ENCODE data around the gene DIPK1A.

DIPK1A gene

DNA sequence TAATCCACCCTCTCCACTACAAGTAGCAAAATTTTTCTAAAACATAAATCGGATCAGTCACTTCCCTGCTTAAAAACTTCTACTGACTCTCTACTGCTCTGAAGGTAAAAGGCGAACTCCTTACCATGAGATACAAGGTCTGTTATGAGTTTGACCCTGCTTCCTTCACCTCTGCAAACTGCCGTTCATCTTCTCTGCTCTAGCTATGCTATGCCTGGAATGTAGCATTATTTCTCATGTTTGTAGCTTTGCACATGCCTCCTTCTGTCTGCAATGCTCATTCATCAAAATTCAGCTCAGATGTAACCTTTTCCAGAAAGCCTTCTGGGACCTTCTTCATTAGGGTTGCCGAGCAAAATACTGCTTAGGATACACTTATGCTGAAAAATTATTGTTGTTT lies 98.7 kb downstream of the DIPK1A start:
- Histone ChIP-seq H2BK5ac (ENCODE audit: low read depth, low read length, poor library complexity) (no peak overlapping the region), H3K14ac (ENCODE audit: low read length) (no peak overlapping the region), H3K4me1 (ENCODE audit: control insufficient read depth in 1 of 2, insufficient read depth in 2 of 2, low read length in 2 of 2) (peaks cover 3 to 4% of the 10 kb centered on the region in 2 experiments), H3K79me1 (ENCODE audit: low read length) (no peaks in the 10 kb centered on the region), H4K12ac (ENCODE audit: low read depth, low read length) (no peak overlapping the region), H2AK5ac (ENCODE audit: low read length) (no peak overlapping the region), H2BK12ac (ENCODE audit: low read length) (no peak overlapping the region), H3K4ac (ENCODE audit: low read depth, low read length) (no peak overlapping the region), H3K27me3 (ENCODE audit: insufficient read depth, low read length) (no peaks in the 10 kb centered on the region), H2BK120ac (ENCODE audit: insufficient read depth, low read length, poor library complexity) (no peak overlapping the region), H4K8ac (ENCODE audit: low read depth, low read length) (no peak overlapping the region), H3K4me2 (ENCODE audit: low read length) (no peak overlapping the region), H3K23ac (ENCODE audit: low read length) (no peak overlapping the region), H3K79me2 (ENCODE audit: control insufficient read depth, insufficient read depth, low read length, poor library complexity) (no peaks in the 10 kb centered on the region), H3K9me3 (ENCODE audit: insufficient read depth, low read depth, low read length) (no peaks in the 10 kb centered on the region), H4K91ac (ENCODE audit: low read depth, low read length) (no peak overlapping the region), H3K27ac (ENCODE audit: low read depth, low read length) (no peak overlapping the region), H3K9ac (ENCODE audit: low read length) (no peak overlapping the region), H3K36me3 (ENCODE audit: control insufficient read depth in 1 of 2, insufficient read depth in 2 of 2, low read length in 2 of 2) (no peaks in the 10 kb centered on the region), H3K18ac (ENCODE audit: low read length) (no peak overlapping the region), H2AFZ (ENCODE audit: insufficient read depth, low read length, poor library complexity) (no peak overlapping the region), H3K4me3 (ENCODE audit: low read depth, low read length) (no peak overlapping the region)
- no CpG with 5 or more reads among the region's 4 CpGs for WGBS (ENCODE audit: extremely low coverage, insufficient coverage, insufficient read length)
- DNase-seq = peak in 1 of 2 donors; percentile 31

DNA sequence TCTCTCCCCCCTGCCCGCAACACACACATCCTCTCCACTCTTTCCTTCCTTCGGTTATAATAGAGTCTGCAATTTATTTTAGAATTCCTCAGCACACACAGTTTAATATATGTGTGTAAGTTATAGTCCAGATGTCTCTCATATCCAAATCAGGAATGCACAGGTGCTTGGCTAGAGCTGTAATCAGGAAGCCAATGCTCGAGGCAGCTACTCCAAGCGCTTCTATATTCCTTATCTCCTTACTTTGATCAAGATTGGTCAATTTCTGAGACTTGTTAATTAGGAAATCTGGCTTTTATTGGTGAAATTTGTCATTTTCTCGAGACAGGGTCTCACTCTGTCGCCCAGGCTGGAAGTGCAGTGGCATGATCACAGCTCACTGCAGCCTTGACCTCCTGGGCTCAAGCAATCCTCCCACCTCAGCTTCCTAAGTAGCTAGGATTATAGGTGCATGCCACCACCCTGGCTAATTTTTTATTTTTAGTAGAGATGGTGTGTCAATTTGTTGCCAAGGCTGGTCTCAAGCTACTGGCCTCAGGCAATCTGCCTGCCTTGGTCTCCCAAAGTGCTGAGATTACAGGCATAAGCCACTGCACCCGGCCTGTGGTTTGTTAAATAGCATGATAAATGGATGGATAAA lies 101.7 kb downstream of the DIPK1A start:
- Histone ChIP-seq H4K8ac (ENCODE audit: low read depth, low read length) (no peak overlapping the region), H3K79me2 (ENCODE audit: control insufficient read depth, insufficient read depth, low read length, poor library complexity) (no peaks in the 10 kb centered on the region), H2BK12ac (ENCODE audit: low read length) (no peak overlapping the region), H3K23ac (ENCODE audit: low read length) (no peak overlapping the region), H2AK5ac (ENCODE audit: low read length) (no peak overlapping the region), H3K27me3 (ENCODE audit: insufficient read depth, low read length) (no peaks in the 10 kb centered on the region), H3K79me1 (ENCODE audit: low read length) (no peaks in the 10 kb centered on the region), H4K91ac (ENCODE audit: low read depth, low read length) (no peak overlapping the region), H3K27ac (ENCODE audit: low read depth, low read length) (no peak overlapping the region), H3K18ac (ENCODE audit: low read length) (no peak overlapping the region), H3K9me3 (ENCODE audit: insufficient read depth, low read depth, low read length) (no peaks in the 10 kb centered on the region), H3K4me2 (ENCODE audit: low read length) (no peak overlapping the region), H3K14ac (ENCODE audit: low read length) (no peak overlapping the region), H2BK120ac (ENCODE audit: insufficient read depth, low read length, poor library complexity) (no peak overlapping the region), H3K4me3 (ENCODE audit: low read depth, low read length) (no peak overlapping the region), H2AFZ (ENCODE audit: insufficient read depth, low read length, poor library complexity) (no peak overlapping the region), H4K12ac (ENCODE audit: low read depth, low read length) (no peak overlapping the region), H3K4ac (ENCODE audit: low read depth, low read length) (no peak overlapping the region), H3K9ac (ENCODE audit: low read length) (no peak overlapping the region), H3K4me1 (ENCODE audit: control insufficient read depth in 1 of 2, insufficient read depth in 2 of 2, low read length in 2 of 2) (peaks cover 3 to 4% of the 10 kb centered on the region in 2 experiments), H3K36me3 (ENCODE audit: control insufficient read depth in 1 of 2, insufficient read depth in 2 of 2, low read length in 2 of 2) (no peaks in the 10 kb centered on the region), H2BK5ac (ENCODE audit: low read depth, low read length, poor library complexity) (no peak overlapping the region)
- peak in 1 of 2 donors; percentile 3 for DNase-seq
- WGBS (ENCODE audit: extremely low coverage, insufficient coverage, insufficient read length) = no CpG with 5 or more reads among the region's 7 CpGs

DNA sequence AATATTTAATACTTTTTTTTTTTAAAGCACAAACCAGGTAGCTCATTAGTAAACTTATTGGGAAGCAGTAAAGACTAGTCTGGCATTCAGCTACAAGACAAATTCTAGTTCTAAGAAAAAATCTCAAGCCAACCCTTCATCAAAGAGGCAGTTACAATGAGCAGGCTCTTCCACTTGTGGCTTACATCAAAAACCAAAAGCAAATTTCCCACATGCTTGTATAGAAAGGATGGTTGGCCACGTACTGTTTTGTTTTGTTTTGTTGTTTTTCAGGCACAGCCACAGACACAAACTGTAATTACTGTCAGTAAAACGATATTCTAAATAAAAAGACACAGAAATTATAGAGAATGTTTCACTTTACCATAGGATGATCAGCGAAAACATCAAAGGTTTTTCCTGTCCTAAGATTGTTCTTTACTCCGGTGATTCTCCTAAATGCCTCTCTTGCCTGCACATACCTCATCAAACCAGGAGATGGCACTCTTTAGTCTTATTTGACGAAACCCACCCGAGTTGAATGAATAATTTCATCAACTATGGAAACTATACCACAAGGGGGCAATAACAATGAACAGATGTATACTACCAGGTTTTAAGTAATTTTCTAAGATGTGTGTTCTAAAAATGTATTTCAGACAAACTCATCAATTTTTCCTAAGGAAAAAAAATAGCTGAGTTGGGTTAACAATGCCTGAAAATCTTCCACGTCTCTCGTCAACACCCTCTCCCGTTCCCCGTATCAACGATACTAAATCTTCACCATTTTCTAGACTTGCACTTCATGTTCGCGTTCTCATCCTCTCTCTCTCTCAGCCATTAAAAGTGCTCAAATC lies 102.5 kb downstream of the DIPK1A start:
- H3K79me1 ChIP-seq (ENCODE audit: low read length) = no peaks in the 10 kb centered on the region
- no peak overlapping the region for H3K14ac ChIP-seq (ENCODE audit: low read length)
- no peak overlapping the region for H4K12ac ChIP-seq (ENCODE audit: low read depth, low read length)
- H3K27ac ChIP-seq (ENCODE audit: low read depth, low read length) = no peak overlapping the region
- no peak overlapping the region for H3K4ac ChIP-seq (ENCODE audit: low read depth, low read length)
- no peak overlapping the region for H2BK12ac ChIP-seq (ENCODE audit: low read length)
- no peaks in the 10 kb centered on the region for H3K9me3 ChIP-seq (ENCODE audit: insufficient read depth, low read depth, low read length)
- H2BK120ac ChIP-seq (ENCODE audit: insufficient read depth, low read length, poor library complexity) = no peak overlapping the region
- no peak overlapping the region for H3K23ac ChIP-seq (ENCODE audit: low read length)
- H3K79me2 ChIP-seq (ENCODE audit: control insufficient read depth, insufficient read depth, low read length, poor library complexity) = no peaks in the 10 kb centered on the region
- 100% methylated on average over 7 of the region's 13 CpGs for WGBS (ENCODE audit: extremely low coverage, insufficient coverage, insufficient read length)
- no peak overlapping the region for H3K9ac ChIP-seq (ENCODE audit: low read length)
- H4K8ac ChIP-seq (ENCODE audit: low read depth, low read length) = no peak overlapping the region
- DNase-seq = peak; percentile 48 to 95
- no peak overlapping the region for H2AFZ ChIP-seq (ENCODE audit: insufficient read depth, low read length, poor library complexity)
- no peak overlapping the region for H2AK5ac ChIP-seq (ENCODE audit: low read length)
- H3K4me2 ChIP-seq (ENCODE audit: low read length) = no peak overlapping the region
- H4K91ac ChIP-seq (ENCODE audit: low read depth, low read length) = no peak overlapping the region
- H3K36me3 ChIP-seq (ENCODE audit: control insufficient read depth in 1 of 2, insufficient read depth in 2 of 2, low read length in 2 of 2) = no peaks in the 10 kb centered on the region
- H3K27me3 ChIP-seq (ENCODE audit: insufficient read depth, low read length) = no peaks in the 10 kb centered on the region
- H3K4me1 ChIP-seq (ENCODE audit: control insufficient read depth in 1 of 2, insufficient read depth in 2 of 2, low read length in 2 of 2) = peaks cover 3 to 4% of the 10 kb centered on the region in 2 experiments
- no peak overlapping the region for H2BK5ac ChIP-seq (ENCODE audit: low read depth, low read length, poor library complexity)
- no peak overlapping the region for H3K4me3 ChIP-seq (ENCODE audit: low read depth, low read length)
- H3K18ac ChIP-seq (ENCODE audit: low read length) = no peak overlapping the region

DNA sequence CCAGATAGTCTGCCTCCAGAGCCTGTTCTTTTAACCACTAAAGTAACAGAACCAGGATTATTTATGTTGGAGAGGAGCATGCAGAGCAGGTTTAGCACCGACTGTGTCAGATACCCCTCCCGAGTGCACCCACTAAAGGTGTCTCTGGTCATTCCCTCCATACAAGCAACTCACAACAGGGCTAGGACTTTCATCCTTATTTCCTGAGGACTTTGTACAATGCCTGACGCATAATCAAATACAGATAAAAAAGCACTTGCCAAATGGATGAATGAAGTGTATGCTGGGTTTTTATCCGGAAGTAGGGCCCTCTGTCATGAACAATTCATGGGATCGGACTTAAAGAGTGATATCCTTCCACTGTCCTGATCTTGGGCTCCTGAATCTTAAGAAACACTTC lies 103.4 kb downstream of the DIPK1A start:
- no peak for DNase-seq
- Histone ChIP-seq H3K27me3 (ENCODE audit: insufficient read depth, low read length) (no peaks in the 10 kb centered on the region), H3K4ac (ENCODE audit: low read depth, low read length) (no peak overlapping the region), H3K27ac (ENCODE audit: low read depth, low read length) (no peak overlapping the region), H3K79me2 (ENCODE audit: control insufficient read depth, insufficient read depth, low read length, poor library complexity) (no peaks in the 10 kb centered on the region), H4K91ac (ENCODE audit: low read depth, low read length) (no peak overlapping the region), H3K23ac (ENCODE audit: low read length) (no peak overlapping the region), H3K9me3 (ENCODE audit: insufficient read depth, low read depth, low read length) (no peaks in the 10 kb centered on the region), H3K4me3 (ENCODE audit: low read depth, low read length) (no peak overlapping the region), H3K9ac (ENCODE audit: low read length) (no peak overlapping the region), H2AFZ (ENCODE audit: insufficient read depth, low read length, poor library complexity) (no peak overlapping the region), H3K4me1 (ENCODE audit: control insufficient read depth in 1 of 2, insufficient read depth in 2 of 2, low read length in 2 of 2) (peaks cover 3 to 4% of the 10 kb centered on the region in 2 experiments), H2BK12ac (ENCODE audit: low read length) (no peak overlapping the region), H2BK120ac (ENCODE audit: insufficient read depth, low read length, poor library complexity) (no peak overlapping the region), H4K8ac (ENCODE audit: low read depth, low read length) (no peak overlapping the region), H3K14ac (ENCODE audit: low read length) (no peak overlapping the region), H3K79me1 (ENCODE audit: low read length) (no peaks in the 10 kb centered on the region), H3K18ac (ENCODE audit: low read length) (no peak overlapping the region), H2BK5ac (ENCODE audit: low read depth, low read length, poor library complexity) (no peak overlapping the region), H3K4me2 (ENCODE audit: low read length) (no peak overlapping the region), H2AK5ac (ENCODE audit: low read length) (no peak overlapping the region), H3K36me3 (ENCODE audit: control insufficient read depth in 1 of 2, insufficient read depth in 2 of 2, low read length in 2 of 2) (no peaks in the 10 kb centered on the region), H4K12ac (ENCODE audit: low read depth, low read length) (no peak overlapping the region)
- WGBS (ENCODE audit: extremely low coverage, insufficient coverage, insufficient read length) = no CpG with 5 or more reads among the region's 5 CpGs
